UCSD-AML1 (cell line): Measurements from ENCODE around the gene OSM.
"Not testable (repeated sequence)": the region's sequence is repeated elsewhere in the genome, so short reads cannot be mapped to it uniquely, and the experiment has no call there.

Experiments used
- DNase-seq: peaks from one replicate; lab custom pipeline; 2025; ENCODE audit not compliant: unreplicated experiment; lab: John Stamatoyannopoulos, UW

Gene OSM

GRCh38 chr22:30230330-30230729 lies 36.3 kb downstream of the OSM start:
- DNase-seq: no peak

GRCh38 chr22:30228509-30229359 lies 37.9 kb downstream of the OSM start:
- DNase-seq: no peak

GRCh38 chr22:30227438-30228228 lies 39.0 kb downstream of the OSM start:
- DNase-seq: no peak

- no peak for DNase-seq
Measured at GRCh38 chr22:30226192-30226832, 40.3 kb downstream of the OSM start.

- no peak for DNase-seq
Measured at GRCh38 chr22:30225220-30225927, 41.3 kb downstream of the OSM start.

GRCh38 chr22:30224161-30224857 lies 42.3 kb downstream of the OSM start:
- no peak for DNase-seq

GRCh38 chr22:30223303-30223702 lies 43.3 kb downstream of the OSM start:
- no peak for DNase-seq

GRCh38 chr22:30222321-30222720 lies 44.3 kb downstream of the OSM start:
- DNase-seq: no peak

- DNase-seq: peak; percentile 60
Measured at GRCh38 chr22:30221121-30221992, 45.3 kb downstream of the OSM start.

GRCh38 chr22:30220338-30221012 lies 46.2 kb downstream of the OSM start:
- no peak for DNase-seq

GRCh38 chr22:30219668-30220278 lies 46.9 kb downstream of the OSM start:
- no peak for DNase-seq

- no peak for DNase-seq
Measured at GRCh38 chr22:30219049-30219654, 47.5 kb downstream of the OSM start.

- DNase-seq: no peak
Measured at GRCh38 chr22:30217698-30218560, 48.7 kb downstream of the OSM start.

- DNase-seq: no peak
Measured at GRCh38 chr22:30216710-30217109, 49.9 kb downstream of the OSM start.

GRCh38 chr22:30216272-30216671 lies 50.4 kb downstream of the OSM start:
- DNase-seq: not testable (repeated sequence)

- DNase-seq: no peak
Measured at GRCh38 chr22:30214703-30215407, 51.8 kb downstream of the OSM start.
